GM19240 (cell line): Measurements from ENCODE around the gene FALEC.

Experiments used
- DNase-seq: peaks from one replicate; pipeline ENCODE4 v3.0.0; 2011; ENCODE audit warnings: low spot score; ENCODE audit not compliant: insufficient read length

FALEC gene

GRCh38 chr1:150515328-150516049, at the start of gene FALEC:
Gene FALEC, plus strand, starts transcription at chr1:150515752.
- peak; percentile 95 for DNase-seq

- no peak for DNase-seq
Measured at GRCh38 chr1:150466964-150467363, 48.6 kb upstream of the FALEC start.

GRCh38 chr1:150469291-150469690, 46.3 kb upstream of the FALEC start:
- no peak for DNase-seq

- DNase-seq: no peak
Measured at GRCh38 chr1:150472601-150473200, 42.9 kb upstream of the FALEC start.

- no peak for DNase-seq
Measured at GRCh38 chr1:150473659-150474058, 41.9 kb upstream of the FALEC start.

GRCh38 chr1:150474869-150475268, 40.7 kb upstream of the FALEC start:
- DNase-seq: no peak

GRCh38 chr1:150476754-150477153, 38.8 kb upstream of the FALEC start:
- no peak for DNase-seq

GRCh38 chr1:150477320-150477719, 38.2 kb upstream of the FALEC start:
- DNase-seq: no peak

GRCh38 chr1:150477733-150478132, 37.8 kb upstream of the FALEC start:
- DNase-seq: no peak

- no peak for DNase-seq
Measured at GRCh38 chr1:150479370-150479769, 36.2 kb upstream of the FALEC start.

GRCh38 chr1:150479927-150480352, 35.6 kb upstream of the FALEC start:
- DNase-seq: no peak

GRCh38 chr1:150484431-150484830, 31.1 kb upstream of the FALEC start:
- DNase-seq: no peak

- DNase-seq: no peak
Measured at GRCh38 chr1:150484861-150485260, 30.7 kb upstream of the FALEC start.

GRCh38 chr1:150486966-150487762, 28.4 kb upstream of the FALEC start, which contains the start of gene TARS2:
Gene TARS2, plus strand, starts transcription at chr1:150487419. Its CDS starts 32 bp downstream, at chr1:150487451.
- DNase-seq: peak; percentile 84

- no peak for DNase-seq
Measured at GRCh38 chr1:150487763-150488115, 27.8 kb upstream of the FALEC start.

GRCh38 chr1:150493175-150493574, 22.4 kb upstream of the FALEC start:
- no peak for DNase-seq

- DNase-seq: no peak
Measured at GRCh38 chr1:150498342-150498741, 17.2 kb upstream of the FALEC start.

- no peak for DNase-seq
Measured at GRCh38 chr1:150505431-150505830, 10.1 kb upstream of the FALEC start.

- DNase-seq: no peak
Measured at GRCh38 chr1:150507912-150508864, 7.4 kb upstream of the FALEC start, which contains the start of gene ECM1. Gene ECM1, plus strand, starts transcription at chr1:150508109. Its CDS starts 101 bp downstream, at chr1:150508210.

GRCh38 chr1:150508982-150509381, 6.6 kb upstream of the FALEC start:
- no peak for DNase-seq

- DNase-seq: no peak
Measured at GRCh38 chr1:150511551-150511950, 4.0 kb upstream of the FALEC start.
